Measurements from ENCODE around the gene ZKSCAN3.

DNA sequence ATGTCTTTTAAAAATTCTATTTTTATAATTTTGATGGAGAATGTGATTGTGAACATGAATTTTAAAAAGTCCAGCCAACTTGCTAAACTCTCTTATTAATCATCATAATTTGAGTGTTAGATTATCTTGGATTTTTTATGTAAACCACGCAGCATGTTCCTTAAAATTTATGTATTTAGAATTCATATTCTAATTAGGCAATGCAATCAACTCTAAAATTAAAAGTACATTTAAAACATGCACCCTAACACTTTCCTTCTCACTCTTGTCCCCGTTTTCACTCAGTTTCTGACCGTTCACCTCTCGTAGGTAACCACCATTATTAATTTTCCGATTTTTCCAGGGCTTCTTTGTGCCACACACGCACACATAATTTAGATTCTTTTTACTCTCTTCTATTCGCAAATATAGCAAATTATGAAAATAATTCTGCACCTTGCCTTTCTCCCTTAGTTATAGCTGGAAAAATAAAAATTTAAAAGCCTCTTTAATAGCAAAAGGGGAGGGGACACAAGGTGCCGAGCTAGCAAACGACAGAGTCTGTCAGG lies 329 bp upstream of the ZKSCAN3 start:
- TF ChIP-seq POLR2A (IDR thresholded peaks at IDR 0.05; ENCODE audit: low read depth, low read length), result no peak
- TF ChIP-seq, protein P1, sequence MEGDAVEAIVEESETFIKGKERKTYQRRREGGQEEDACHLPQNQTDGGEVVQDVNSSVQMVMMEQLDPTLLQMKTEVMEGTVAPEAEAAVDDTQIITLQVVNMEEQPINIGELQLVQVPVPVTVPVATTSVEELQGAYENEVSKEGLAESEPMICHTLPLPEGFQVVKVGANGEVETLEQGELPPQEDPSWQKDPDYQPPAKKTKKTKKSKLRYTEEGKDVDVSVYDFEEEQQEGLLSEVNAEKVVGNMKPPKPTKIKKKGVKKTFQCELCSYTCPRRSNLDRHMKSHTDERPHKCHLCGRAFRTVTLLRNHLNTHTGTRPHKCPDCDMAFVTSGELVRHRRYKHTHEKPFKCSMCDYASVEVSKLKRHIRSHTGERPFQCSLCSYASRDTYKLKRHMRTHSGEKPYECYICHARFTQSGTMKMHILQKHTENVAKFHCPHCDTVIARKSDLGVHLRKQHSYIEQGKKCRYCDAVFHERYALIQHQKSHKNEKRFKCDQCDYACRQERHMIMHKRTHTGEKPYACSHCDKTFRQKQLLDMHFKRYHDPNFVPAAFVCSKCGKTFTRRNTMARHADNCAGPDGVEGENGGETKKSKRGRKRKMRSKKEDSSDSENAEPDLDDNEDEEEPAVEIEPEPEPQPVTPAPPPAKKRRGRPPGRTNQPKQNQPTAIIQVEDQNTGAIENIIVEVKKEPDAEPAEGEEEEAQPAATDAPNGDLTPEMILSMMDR (conservative IDR thresholded peaks at IDR 0.05; ENCODE audit: low read depth, low read length), result no peak
- TF ChIP-seq BHLHE40 (IDR thresholded peaks at IDR 0.05; ENCODE audit: low read depth, low read length), result no peak
- no peak for TF ChIP-seq RFX5 (IDR thresholded peaks at IDR 0.05; ENCODE audit: low read depth, low read length)
- TF ChIP-seq CHD1 (IDR thresholded peaks at IDR 0.05; ENCODE audit: low read depth, low read length), result no peak
- TF ChIP-seq FOS (IDR thresholded peaks at IDR 0.05; ENCODE audit: low read depth, low read length), result no peak
- TF ChIP-seq, protein P2, sequence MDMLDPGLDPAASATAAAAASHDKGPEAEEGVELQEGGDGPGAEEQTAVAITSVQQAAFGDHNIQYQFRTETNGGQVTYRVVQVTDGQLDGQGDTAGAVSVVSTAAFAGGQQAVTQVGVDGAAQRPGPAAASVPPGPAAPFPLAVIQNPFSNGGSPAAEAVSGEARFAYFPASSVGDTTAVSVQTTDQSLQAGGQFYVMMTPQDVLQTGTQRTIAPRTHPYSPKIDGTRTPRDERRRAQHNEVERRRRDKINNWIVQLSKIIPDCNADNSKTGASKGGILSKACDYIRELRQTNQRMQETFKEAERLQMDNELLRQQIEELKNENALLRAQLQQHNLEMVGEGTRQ (IDR thresholded peaks at IDR 0.05; ENCODE audit: low read depth, low read length), result no peak
